ENCODE results near the gene KIAA0319L.

Gene KIAA0319L

DNA sequence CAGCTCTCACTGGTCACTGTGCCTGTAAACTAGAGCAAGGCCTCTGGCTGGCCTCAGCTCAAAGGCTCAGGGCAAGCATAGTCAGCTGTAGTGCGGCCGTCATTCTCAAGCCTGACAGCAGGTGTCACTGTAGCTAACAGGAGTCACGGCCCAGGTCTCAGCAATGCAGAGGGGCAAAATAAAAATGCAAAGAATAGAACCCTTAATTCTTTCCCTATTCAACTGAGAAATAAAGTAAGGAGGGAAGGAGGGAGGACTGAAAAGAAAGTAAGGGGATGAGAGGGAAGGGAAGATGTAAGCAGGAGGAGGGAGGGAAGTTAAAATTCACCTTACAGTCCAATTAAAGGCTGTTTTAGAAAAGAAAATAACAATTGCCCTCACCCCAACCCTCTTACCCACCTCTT, 106.1 kb downstream of the KIAA0319L start:
- DNase-seq = peak in 57 of 58 donors; percentile 7 to 89 (median 62)

- DNase-seq = peak in 2 of 58 donors; percentile 9 to 15
Measured at GRCh38 chr1:35449334-35450008, 107.7 kb downstream of the KIAA0319L start.

DNA sequence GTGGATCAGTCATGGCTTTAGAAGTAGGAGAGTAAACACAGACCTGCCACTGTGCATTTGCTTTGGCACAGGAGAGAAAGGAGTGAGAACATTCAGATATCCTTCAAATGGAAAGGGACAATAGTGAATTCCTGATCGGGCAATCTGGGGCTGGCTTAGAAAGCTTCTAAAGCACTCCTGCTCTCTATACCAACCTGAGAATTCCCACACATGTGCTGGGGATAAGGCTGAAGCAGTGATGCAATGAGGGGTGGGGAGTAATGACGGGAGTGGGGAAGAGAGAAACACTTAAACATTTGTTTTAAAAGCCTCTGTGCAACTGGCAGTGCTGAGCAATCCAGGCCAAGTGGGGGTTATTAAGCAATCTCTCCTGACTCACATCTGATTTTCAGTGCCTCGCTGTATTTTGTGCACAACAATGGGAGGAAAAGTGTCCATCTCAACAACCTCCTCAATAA, 108.8 kb downstream of the KIAA0319L start:
- DNase-seq = peak in 4 of 58 donors; percentile 5 to 26 (median 8)

GRCh38 chr1:35447278-35447677, 109.9 kb downstream of the KIAA0319L start:
- no peak for DNase-seq

DNA sequence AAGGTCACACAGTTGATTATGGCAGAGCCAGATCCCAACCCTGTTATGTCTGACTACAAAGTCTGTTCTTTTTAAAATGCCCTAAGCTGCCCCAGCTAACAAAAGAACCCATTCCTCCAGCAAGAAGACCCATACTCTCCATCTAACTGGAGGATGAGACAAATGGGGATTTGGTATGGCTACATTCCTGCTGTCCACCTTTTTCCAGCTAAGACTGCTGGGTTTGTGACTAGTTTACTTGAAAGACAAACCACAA, 112.8 kb downstream of the KIAA0319L start:
- no peak for DNase-seq

GRCh38 chr1:35443768-35444518, 113.3 kb downstream of the KIAA0319L start:
- no peak for DNase-seq

DNA sequence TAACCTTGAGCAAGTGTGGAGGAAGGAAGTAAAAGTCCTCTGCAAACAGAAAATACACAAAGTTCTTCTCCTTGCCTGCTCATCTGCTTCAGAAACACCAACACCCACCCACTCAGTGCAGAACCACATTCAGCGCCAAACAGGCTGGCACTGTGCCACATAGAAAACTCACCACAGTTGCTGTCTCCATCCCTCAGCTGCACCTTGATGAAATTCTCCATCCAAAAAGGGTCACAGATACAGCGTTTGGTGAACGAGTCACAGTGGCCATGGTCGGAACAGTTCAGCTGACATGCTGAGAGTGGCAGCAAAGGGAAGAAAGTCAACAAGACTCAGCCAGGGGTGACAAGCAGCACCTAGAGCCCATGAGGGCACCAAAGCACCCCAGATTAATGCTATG, 114.5 kb downstream of the KIAA0319L start:
- peak in 25 of 58 donors; percentile 5 to 64 (median 23) for DNase-seq

DNA sequence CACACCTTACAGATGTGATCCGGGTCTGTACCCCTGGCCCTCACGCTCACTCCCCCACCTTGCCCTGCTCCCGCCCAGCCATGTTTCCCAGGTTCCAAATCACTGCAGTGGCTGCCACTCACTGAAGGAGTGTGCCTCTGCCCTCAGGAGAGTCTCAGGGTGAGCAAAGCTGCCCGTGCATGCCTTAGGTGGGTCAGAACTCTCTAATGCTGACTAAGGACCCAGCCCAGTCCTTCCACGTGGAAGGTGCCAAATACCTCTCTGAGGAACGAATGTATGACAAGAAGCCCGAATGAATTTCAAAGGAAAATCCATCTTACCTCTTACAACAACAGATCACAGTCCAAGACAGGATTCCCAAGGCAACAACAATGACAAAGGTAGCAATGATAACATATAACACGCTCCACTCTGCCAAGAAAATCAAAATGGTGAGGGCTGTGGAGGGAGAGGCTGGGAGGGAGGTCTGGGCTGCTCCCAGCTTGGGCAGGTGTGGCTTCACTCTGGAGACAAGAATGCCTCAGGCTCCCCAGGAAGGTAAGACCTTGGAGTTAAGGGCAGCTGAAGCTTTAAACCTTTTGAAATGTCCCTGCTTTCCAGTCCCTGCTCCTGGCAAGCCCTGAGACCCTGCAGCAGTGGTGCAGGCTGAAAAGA, 115.2 kb downstream of the KIAA0319L start:
- no peak for DNase-seq

DNA sequence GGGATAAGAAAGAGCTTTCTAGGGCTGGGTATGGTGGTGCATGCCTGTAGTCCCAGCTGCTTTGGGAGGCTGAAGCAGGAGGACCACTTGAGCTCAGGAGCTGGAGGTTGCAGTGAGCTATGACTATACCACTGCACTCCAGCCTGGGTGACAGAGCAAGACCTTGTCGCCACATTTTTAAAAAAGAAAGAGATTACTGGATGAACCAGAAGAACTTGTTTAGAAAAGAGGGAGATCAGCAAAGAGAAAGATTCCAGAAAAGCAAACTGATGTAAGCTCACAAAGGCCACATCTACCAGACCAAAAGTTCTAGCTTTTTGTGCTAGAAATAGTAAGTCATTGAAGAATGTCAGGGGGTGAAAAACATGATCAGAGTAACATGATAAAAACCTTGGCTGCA, 117.6 kb downstream of the KIAA0319L start:
- DNase-seq = no peak

- DNase-seq = no peak
Measured at GRCh38 chr1:35437200-35437599, 120.0 kb downstream of the KIAA0319L start.

DNA sequence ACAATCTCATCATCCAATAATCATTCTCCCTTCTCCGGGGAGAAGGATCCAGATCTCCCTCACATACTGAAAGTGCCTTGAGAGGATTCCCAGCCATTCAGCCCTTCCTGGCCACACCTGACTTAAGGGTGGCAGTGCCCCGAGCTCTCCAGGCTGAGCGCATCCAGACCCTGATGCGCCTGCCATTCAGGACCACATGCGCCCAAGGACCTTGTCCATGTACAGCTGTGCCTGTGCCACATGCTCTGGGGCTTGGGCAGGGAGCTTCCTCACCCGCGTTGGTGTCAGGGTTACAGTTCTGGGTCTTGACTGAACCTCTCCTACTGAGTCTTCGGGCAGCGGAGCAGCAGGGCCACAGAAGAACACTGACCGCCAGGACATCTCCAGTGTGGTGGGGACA, 121.1 kb downstream of the KIAA0319L start:
- no peak for DNase-seq

DNA sequence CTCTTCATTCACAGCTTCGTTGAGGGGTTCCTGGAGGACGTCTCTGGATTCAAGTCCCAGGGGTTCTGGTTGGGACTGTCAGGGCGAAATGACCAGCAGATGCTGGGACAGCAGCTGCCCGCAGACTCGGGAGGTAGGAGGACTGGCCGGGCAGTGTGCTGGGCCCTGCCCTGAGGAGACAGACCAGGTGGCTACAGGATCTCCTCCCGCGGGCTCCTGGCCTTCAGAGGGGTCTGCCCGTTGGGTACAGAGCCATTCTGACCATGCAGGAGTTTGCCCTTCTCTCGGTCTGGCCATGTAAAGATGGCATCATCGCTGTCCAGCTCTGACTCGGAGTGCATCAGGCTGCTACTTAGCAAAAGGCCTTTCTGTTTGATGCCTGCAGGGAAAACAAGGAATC, 122.5 kb downstream of the KIAA0319L start:
- no peak for DNase-seq

- no peak for DNase-seq
Measured at GRCh38 chr1:35433714-35434113, 123.5 kb downstream of the KIAA0319L start.

DNA sequence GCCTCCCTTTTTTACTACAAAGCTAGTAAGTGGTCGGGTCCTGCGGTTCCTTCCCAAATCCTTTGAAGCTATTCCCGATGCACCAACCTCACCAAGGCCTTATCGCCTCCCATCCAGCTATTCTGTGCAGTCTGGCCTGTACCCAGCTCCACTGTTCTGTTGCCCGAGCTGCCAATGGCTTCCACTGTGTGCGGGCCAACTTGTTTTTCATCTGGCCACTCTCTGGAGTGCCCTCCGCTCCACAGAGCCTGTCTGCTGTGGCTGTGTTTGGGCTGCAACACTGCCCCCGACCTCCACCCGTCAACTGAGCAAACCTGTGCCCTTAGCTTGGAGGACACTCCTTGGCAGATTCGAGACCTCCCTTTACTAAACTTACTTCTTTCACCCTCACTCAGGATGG, 125.0 kb downstream of the KIAA0319L start:
- peak in 33 of 58 donors; percentile 3 to 59 (median 26) for DNase-seq

GRCh38 chr1:35431173-35431599, 126.0 kb downstream of the KIAA0319L start:
- no peak for DNase-seq

GRCh38 chr1:35430762-35431161, 126.4 kb downstream of the KIAA0319L start:
- DNase-seq = no peak

DNA sequence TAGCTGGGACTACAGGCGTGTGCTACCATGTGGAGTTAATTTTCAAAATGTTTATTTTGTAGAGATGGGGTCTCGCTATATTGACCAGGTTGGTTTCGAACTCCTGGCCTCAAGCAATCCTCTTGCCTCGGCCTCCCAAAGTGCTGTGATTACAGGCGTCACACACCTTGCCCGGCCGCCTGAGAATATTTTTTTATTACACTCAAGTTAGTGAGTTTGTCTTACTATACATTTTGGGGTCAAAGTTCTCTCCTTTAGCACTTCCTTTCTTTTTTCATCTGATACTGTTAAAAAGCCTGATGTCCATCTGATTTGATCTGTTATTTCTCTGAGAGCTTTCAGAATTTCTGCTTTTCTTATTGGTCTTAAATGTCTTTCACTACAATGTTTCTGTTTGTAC, 128.8 kb downstream of the KIAA0319L start:
- no peak for DNase-seq

- no peak for DNase-seq
Measured at GRCh38 chr1:35426097-35426586, 131.1 kb downstream of the KIAA0319L start.

DNA sequence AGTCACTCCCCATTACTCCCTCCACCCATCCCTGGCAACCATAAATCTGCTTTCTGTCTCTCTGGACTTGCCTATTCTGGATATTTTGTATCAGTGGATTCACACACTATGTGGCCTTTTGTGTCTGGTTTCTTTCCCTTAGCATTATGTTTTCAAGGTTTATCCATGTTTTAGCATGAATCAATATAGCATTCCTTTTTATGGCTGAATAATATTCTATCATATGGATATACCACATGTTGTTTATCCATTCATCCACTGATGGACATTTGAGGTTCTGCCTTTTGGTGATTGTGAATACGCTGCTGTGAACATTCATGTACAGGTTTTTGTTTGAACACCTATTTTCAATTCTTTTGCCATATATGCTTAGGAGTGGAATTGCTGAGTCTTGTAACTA, 148.3 kb downstream of the KIAA0319L start:
- no peak for DNase-seq

GRCh38 chr1:35407743-35408142, 149.5 kb downstream of the KIAA0319L start:
- no peak for DNase-seq

DNA sequence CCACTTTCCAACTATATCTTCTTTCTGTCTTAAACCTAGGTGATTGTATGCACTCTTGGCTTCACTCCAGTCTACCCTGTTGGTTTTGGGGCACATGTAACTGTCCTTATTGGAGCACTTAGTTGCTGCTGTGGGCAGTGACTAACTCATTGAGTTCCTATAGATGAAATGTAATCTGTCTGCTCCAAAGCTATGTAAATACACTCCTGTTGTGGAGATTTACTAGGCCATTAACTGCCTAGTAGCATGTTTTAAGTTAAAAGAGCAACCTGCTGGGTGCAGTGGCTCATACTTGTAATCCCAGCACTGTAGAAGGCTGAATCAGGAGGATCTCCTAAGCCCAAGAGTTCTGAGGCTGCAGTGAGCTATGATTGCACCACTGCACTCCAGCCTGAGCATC, 151.1 kb downstream of the KIAA0319L start:
- no peak for DNase-seq

DNA sequence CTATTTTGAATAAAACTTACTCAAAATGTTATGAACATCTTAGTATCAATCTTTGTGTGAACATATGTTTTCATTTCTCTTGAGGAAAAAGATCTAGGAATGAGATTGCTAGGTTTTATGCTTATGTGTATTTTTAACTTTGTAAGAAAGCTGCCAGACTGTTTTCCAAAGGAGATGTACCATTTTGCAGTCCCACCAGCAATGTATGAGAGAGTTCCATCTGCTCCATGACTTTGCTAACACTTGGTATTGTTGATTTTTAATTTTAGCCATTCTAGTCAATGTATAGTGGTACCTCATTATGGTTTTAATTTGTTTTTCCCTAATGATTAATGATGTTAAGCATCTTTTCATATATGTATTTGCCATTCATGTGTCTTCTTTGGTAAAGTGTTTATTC, 156.2 kb downstream of the KIAA0319L start:
- no peak for DNase-seq

Data from anterior cingulate cortex (tissue), 58 donors.